GM19328 (cell line): ENCODE measurements around the gene CKMT1B.
A peak's percentile ranks its signal among the peaks of the same experiment; 100 is the strongest.
"Not testable (repeated sequence)": the region's sequence is repeated elsewhere in the genome, so short reads cannot be mapped to it uniquely, and the experiment has no call there.

Experiments used
- ATAC-seq: cut with Tn5 transposase; IDR thresholded peaks from one replicate; pipeline ENCODE4 v1.9.1; 2021; ENCODE audit warnings: mild to moderate bottlenecking, moderate library complexity; ENCODE audit not compliant: unreplicated experiment

The CKMT1B gene

GRCh38 chr15:43593328-43594190 lies at the start of gene CKMT1B:
Gene CKMT1B (plus strand): TSS chr15:43594027. CDS start chr15:43594219, 192 bp downstream.
- ATAC-seq, result not testable (repeated sequence)

GRCh38 chr15:43544266-43544665 lies 49.6 kb upstream of the CKMT1B start:
- ATAC-seq, result no peak

GRCh38 chr15:43545426-43545825 lies 48.4 kb upstream of the CKMT1B start:
- ATAC-seq, result no peak

GRCh38 chr15:43547539-43547938 lies 46.3 kb upstream of the CKMT1B start:
- ATAC-seq, result no peak

- ATAC-seq, result no peak
These were observed 43.1 kb upstream of the CKMT1B start for GRCh38 chr15:43550527-43551363.

- ATAC-seq, result no peak
These were observed 41.6 kb upstream of the CKMT1B start for GRCh38 chr15:43552256-43552655.

- ATAC-seq, result no peak
These were observed 40.8 kb upstream of the CKMT1B start for GRCh38 chr15:43552986-43553385.

GRCh38 chr15:43562753-43563152 lies 31.1 kb upstream of the CKMT1B start:
- ATAC-seq, result not testable (repeated sequence)

- not testable (repeated sequence) for ATAC-seq
These were observed 30.0 kb upstream of the CKMT1B start for GRCh38 chr15:43563793-43564192.

GRCh38 chr15:43566615-43567014 lies 27.2 kb upstream of the CKMT1B start:
- ATAC-seq, result not testable (repeated sequence)

GRCh38 chr15:43574607-43575006 lies 19.2 kb upstream of the CKMT1B start:
- ATAC-seq, result not testable (repeated sequence)

GRCh38 chr15:43589778-43590466 lies 3.9 kb upstream of the CKMT1B start, which contains the start of gene PPIP5K1:
Gene PPIP5K1 (minus strand): TSS chr15:43590208. CDS start chr15:43584504, 5,704 bp downstream.
- ATAC-seq, result peak; percentile 93

- not testable (repeated sequence) for ATAC-seq
These were observed 986 bp upstream of the CKMT1B start for GRCh38 chr15:43592841-43593240.

- ATAC-seq, result not testable (repeated sequence)
These were observed 5.3 kb downstream of the CKMT1B start for GRCh38 chr15:43599131-43599530.

- not testable (repeated sequence) for ATAC-seq
These were observed 6.4 kb downstream of the CKMT1B start for GRCh38 chr15:43600200-43600599.

GRCh38 chr15:43602233-43602632 lies 8.4 kb downstream of the CKMT1B start:
- ATAC-seq, result not testable (repeated sequence)

GRCh38 chr15:43617750-43618149 lies 23.9 kb downstream of the CKMT1B start:
- not testable (repeated sequence) for ATAC-seq

- not testable (repeated sequence) for ATAC-seq
These were observed 24.9 kb downstream of the CKMT1B start, which contains the start of gene STRC for GRCh38 chr15:43618700-43619099. Gene STRC (minus strand): TSS chr15:43618800. CDS start chr15:43618722, 78 bp downstream.

- ATAC-seq, result not testable (repeated sequence)
These were observed 28.4 kb downstream of the CKMT1B start for GRCh38 chr15:43622068-43622799.

GRCh38 chr15:43625106-43625505 lies 31.3 kb downstream of the CKMT1B start:
- no peak for ATAC-seq
